Tibial nerve (tissue), 4 donors: ENCODE results near the gene MAGI1. TPM values are rescaled to one million over a fixed set of nuclear protein-coding genes. Genes with fewer than 3 reads are reported as not detected.

Experiments used
- DNase-seq, 2 donors: peaks; one replicate each; pipeline ENCODE4 v3.0.0-alpha.2; 2019; ENCODE audit warnings: low spot score in 2 of 2
- H3K27ac ChIP-seq, 4 donors: fragments of 200-600 bp; sonication (generic) in 3 of 4; one replicate each; pipeline ENCODE4 v1.5.1; 2017 to 2019; ENCODE audit warnings: mild to moderate bottlenecking in 1 of 4
- H3K27me3 ChIP-seq, 2 donors: fragments of 200-600 bp; sonication (generic) in 1 of 2; one replicate each; pipeline versions ENCODE4 v1.5.1 to v1.6.0; 2017 to 2019
- H3K36me3 ChIP-seq, 3 donors: fragments of 200-600 bp; sonication (generic); one replicate each; pipeline ENCODE4 v1.5.1; 2018 to 2019
- H3K4me1 ChIP-seq, 4 donors: fragments of 200-600 bp; sonication (generic) in 3 of 4; one replicate each; pipeline ENCODE4 v1.5.1; 2017 to 2019
- H3K4me3 ChIP-seq, 4 donors: fragments of 200-600 bp; sonication (generic) in 3 of 4; one replicate each; pipeline ENCODE4 v1.5.1; 2017 to 2019; ENCODE audit warnings: mild to moderate bottlenecking in 1 of 4, moderate library complexity in 1 of 4
- H3K9me3 ChIP-seq, 4 donors: fragments of 200-600 bp; sonication (generic) in 3 of 4; one replicate each; pipeline ENCODE4 v1.5.1; 2017 to 2019
- CTCF ChIP-seq, 5 experiments: fragments of 200-600 bp in 3 of 5; fragments of 450-650 bp in 2 of 5; sonication (generic) in 3 of 5; IDR thresholded peaks; one replicate each; pipeline ENCODE4 v1.5.1; 2016 to 2019; ENCODE audit warnings: antibody characterized with exemption in 5 of 5, mild to moderate bottlenecking in 3 of 5, moderate library complexity in 2 of 5
- EP300 ChIP-seq, 2 donors: sonication (generic); formaldehyde crosslinking; IDR thresholded peaks; one replicate each; pipeline ENCODE4 v1.6.1; 2017; ENCODE audit warnings: antibody characterized with exemption in 2 of 2, mild to moderate bottlenecking in 1 of 2
- POLR2A ChIP-seq, 2 donors: fragments of 450-650 bp; IDR thresholded peaks; one replicate each; pipeline ENCODE4 v1.6.1; 2017; ENCODE audit warnings: antibody characterized with exemption in 2 of 2, mild to moderate bottlenecking in 2 of 2, moderate library complexity in 2 of 2
- WGBS, 2 donors: methylation state at CpG; one replicate each; pipeline ENCODE4 v1.1.5; 2018; 5-methylcytosine and 5-hydroxymethylcytosine counted together
- total RNA-seq, 4 donors: library from RNA; depleted of rRNA; stranded (reverse); fragments of >200 nt; gene quantifications; one replicate each; pipeline ENCODE4 v1.1.0, GENCODE V29; 2016

Gene MAGI1
- total RNA-seq, 4 donors from 2014 or later: 30.6 to 52.8 (median 36.1) TPM

- Histone ChIP-seq H3K4me3 (no peak overlapping the region), H3K27me3 (no peaks in the 10 kb centered on the region), H3K36me3 (no peaks in the 10 kb centered on the region), H3K4me1 (peaks cover 0 to 35% (median 5%) of the 10 kb centered on the region in 4 donors), H3K9me3 (no peaks in the 10 kb centered on the region), H3K27ac (peak overlapping the region in 1 of 4 donors; percentile 47)
- TF ChIP-seq CTCF (IDR thresholded peaks at IDR 0.05) (no peak), POLR2A (IDR thresholded peaks at IDR 0.05) (no peak), EP300 (IDR thresholded peaks at IDR 0.05) (no peak)
- no peak for DNase-seq
These were observed 308.7 kb downstream of the MAGI1 start for GRCh38 chr3:65729973-65730372.

GRCh38 chr3:65729555-65729954, 309.2 kb downstream of the MAGI1 start:
- Histone ChIP-seq H3K36me3 (no peaks in the 10 kb centered on the region), H3K4me1 (peaks cover 0 to 35% (median 5%) of the 10 kb centered on the region in 4 donors), H3K9me3 (no peaks in the 10 kb centered on the region), H3K27me3 (no peaks in the 10 kb centered on the region), H3K27ac (peak overlapping the region in 2 of 4 donors; percentile 38 to 47), H3K4me3 (no peak overlapping the region)
- DNase-seq: peak in 1 of 2 donors; percentile 65
- WGBS, 2 donors: 11 to 13% methylated on average over 2 of the region's 2 CpGs
- TF ChIP-seq EP300 (IDR thresholded peaks at IDR 0.05) (peak in 1 of 2 donors; percentile 65), CTCF (IDR thresholded peaks at IDR 0.05) (no peak)

GRCh38 chr3:65728138-65728537, 310.6 kb downstream of the MAGI1 start:
- Histone ChIP-seq H3K27ac (no peak overlapping the region), H3K27me3 (no peaks in the 10 kb centered on the region), H3K36me3 (no peaks in the 10 kb centered on the region), H3K4me1 (peaks cover 0 to 35% (median 5%) of the 10 kb centered on the region in 4 donors), H3K9me3 (no peaks in the 10 kb centered on the region), H3K4me3 (no peak overlapping the region)
- TF ChIP-seq CTCF (IDR thresholded peaks at IDR 0.05): no peak
- no peak for TF ChIP-seq POLR2A (IDR thresholded peaks at IDR 0.05)
- TF ChIP-seq EP300 (IDR thresholded peaks at IDR 0.05): no peak
- WGBS, 2 donors: 61 to 66% methylated on average over 2 of the region's 2 CpGs
- DNase-seq: no peak

- Histone ChIP-seq H3K27me3 (no peaks in the 10 kb centered on the region), H3K9me3 (no peaks in the 10 kb centered on the region), H3K27ac (no peak overlapping the region), H3K36me3 (no peaks in the 10 kb centered on the region), H3K4me1 (peaks cover 0 to 9% (median 0%) of the 10 kb centered on the region in 4 donors), H3K4me3 (no peak overlapping the region)
- DNase-seq: no peak
- WGBS, 2 donors: 73 to 74% methylated on average over 1 of the region's 1 CpG
- TF ChIP-seq CTCF (IDR thresholded peaks at IDR 0.05): no peak
- TF ChIP-seq POLR2A (IDR thresholded peaks at IDR 0.05): no peak
- TF ChIP-seq EP300 (IDR thresholded peaks at IDR 0.05): no peak
These were observed 314.7 kb downstream of the MAGI1 start for GRCh38 chr3:65723985-65724384.

GRCh38 chr3:65723011-65723410, 315.7 kb downstream of the MAGI1 start:
- H3K27me3 ChIP-seq: no peaks in the 10 kb centered on the region
- H3K4me1 ChIP-seq: peaks cover 0 to under 1% (median 0%) of the 10 kb centered on the region in 4 donors
- WGBS, 2 donors: 88 to 97% methylated on average over 3 of the region's 3 CpGs
- no peaks in the 10 kb centered on the region for H3K36me3 ChIP-seq
- H3K4me3 ChIP-seq: no peak overlapping the region
- no peak overlapping the region for H3K27ac ChIP-seq
- DNase-seq: no peak
- H3K9me3 ChIP-seq: no peaks in the 10 kb centered on the region
- TF ChIP-seq CTCF (IDR thresholded peaks at IDR 0.05): no peak
- TF ChIP-seq POLR2A (IDR thresholded peaks at IDR 0.05): no peak
- TF ChIP-seq EP300 (IDR thresholded peaks at IDR 0.05): no peak
